IMR-90 (cell line): ENCODE measurements around the gene PIK3CB. TPM values are rescaled to one million over a fixed set of nuclear protein-coding genes. Genes with fewer than 3 reads are reported as not detected.

Experiments
- ATAC-seq: fragments of 200-7000 bp; cut with Tn5 transposase; 2 replicates; pipeline ENCODE4 v1.9.1; 2020; ENCODE audit warnings: low read depth, mild to moderate bottlenecking, moderate library complexity
- BruUV-seq: library from RNA; stranded (reverse); fragments of 400-500 nt; replicated peaks from 2 replicates; lab custom pipeline; 2021; lab: Mats Ljungman, UMichigan
- CTCF ChIA-PET: fragments of 300-600 bp; formaldehyde crosslinking; extraction: SDS; loops from one replicate; lab custom pipeline; 2021; ENCODE audit warnings: antibody characterized with exemption; lab: Yijun Ruan, JAX
- POLR2A ChIA-PET: fragments of 300-600 bp; sonication (Branson Sonifier 250); formaldehyde crosslinking; loops from one replicate; lab custom pipeline; 2022; ENCODE audit warnings: antibody characterized with exemption; ENCODE audit not compliant: unreplicated experiment; lab: Charles Lee
- DNase-seq: peaks from one replicate; pipeline ENCODE4 v3.0.0; 2013
- H2AFZ ChIP-seq: replicated peaks from 2 replicates; pipeline ENCODE3; 2013; ENCODE audit warnings: low read length, mild to moderate bottlenecking; ENCODE audit not compliant: poor library complexity
- H2AK5ac ChIP-seq: 2 replicates; pipeline ENCODE4 v1.6.1; 2013; ENCODE audit warnings: low read depth, low read length, inconsistent platforms
- H2AK9ac ChIP-seq: replicated peaks from 2 replicates; pipeline ENCODE3; 2013; ENCODE audit warnings: mild to moderate bottlenecking, low read depth, low read length, moderate library complexity; ENCODE audit not compliant: poor library complexity
- H2BK120ac ChIP-seq: 2 replicates; pipeline ENCODE4 v1.6.1; 2013; ENCODE audit warnings: low read depth, low read length, inconsistent platforms
- H2BK15ac ChIP-seq: 3 replicates; pipeline ENCODE4 v1.6.1; 2013; ENCODE audit warnings: low read depth, low read length, inconsistent platforms
- H2BK20ac ChIP-seq: 2 replicates; pipeline ENCODE4 v1.6.1; 2013; ENCODE audit warnings: low read depth, mild to moderate bottlenecking, inconsistent platforms, low read length, moderate library complexity
- H2BK5ac ChIP-seq: 2 replicates; pipeline ENCODE4 v1.6.1; 2013; ENCODE audit warnings: mild to moderate bottlenecking, low read depth, low read length, inconsistent platforms; ENCODE audit not compliant: poor library complexity, severe bottlenecking
- H3K14ac ChIP-seq: replicated peaks from 2 replicates; pipeline ENCODE4 v1.6.1; 2013; ENCODE audit warnings: low read depth, low read length, inconsistent platforms
- H3K18ac ChIP-seq: 2 replicates; pipeline ENCODE4 v1.6.1; 2013; ENCODE audit warnings: low read depth, low read length, control low read depth
- H3K23ac ChIP-seq: 2 replicates; pipeline ENCODE4 v1.6.1; 2013; ENCODE audit warnings: low read depth, low read length, inconsistent platforms
- H3K27ac ChIP-seq: 2 replicates; pipeline ENCODE4 v1.5.1; 2013; ENCODE audit warnings: mild to moderate bottlenecking, control low read depth, low read length; ENCODE audit not compliant: insufficient read depth
- H3K27me3 ChIP-seq: 2 replicates; pipeline ENCODE4 v1.6.1; 2013; ENCODE audit warnings: low read length; ENCODE audit not compliant: control insufficient read depth, insufficient read depth
- H3K36me3 ChIP-seq: 2 replicates; pipeline ENCODE4 v1.6.1; 2013; ENCODE audit warnings: low read length, mixed read lengths; ENCODE audit not compliant: control insufficient read depth, insufficient read depth
- H3K4ac ChIP-seq: 2 replicates; pipeline ENCODE4 v1.6.1; 2013; ENCODE audit warnings: low read depth, low read length, inconsistent platforms
- H3K4me1 ChIP-seq: 2 replicates; pipeline ENCODE4 v1.6.1; 2013; ENCODE audit warnings: low read length, mixed read lengths; ENCODE audit not compliant: control insufficient read depth, insufficient read depth
- H3K4me2 ChIP-seq: 2 replicates; pipeline ENCODE4 v1.6.1; 2013; ENCODE audit warnings: low read depth, mild to moderate bottlenecking, control low read depth, low read length, moderate library complexity
- H3K4me3 ChIP-seq: 2 replicates; pipeline ENCODE4 v1.5.1; 2013; ENCODE audit warnings: low read depth, mild to moderate bottlenecking, control low read depth, low read length, moderate library complexity; ENCODE audit not compliant: insufficient read depth
- H3K56ac ChIP-seq: 2 replicates; pipeline ENCODE4 v1.6.1; 2013; ENCODE audit warnings: low read length, inconsistent platforms; ENCODE audit not compliant: insufficient read depth; ENCODE audit errors: extremely low read depth
- H3K79me1 ChIP-seq, 2 experiments: 2 replicates each; pipeline ENCODE4 v1.6.1; 2013; ENCODE audit warnings: low read length in 2 of 2, inconsistent platforms in 1 of 2, low read depth in 1 of 2
- H3K9ac ChIP-seq: 2 replicates; pipeline ENCODE4 v1.6.1; 2013; ENCODE audit warnings: low read depth, low read length, control low read depth
- H3K9me1 ChIP-seq: 2 replicates; pipeline ENCODE4 v1.6.1; 2013; ENCODE audit warnings: low read length, inconsistent platforms; ENCODE audit not compliant: insufficient read depth
- H3K9me3 ChIP-seq: 2 replicates; pipeline ENCODE4 v1.6.1; 2013; ENCODE audit warnings: low read length; ENCODE audit not compliant: control insufficient read depth, insufficient read depth
- H4K20me1 ChIP-seq: 2 replicates; pipeline ENCODE4 v1.6.1; 2013; ENCODE audit warnings: low read length, inconsistent platforms; ENCODE audit not compliant: insufficient read depth
- H4K5ac ChIP-seq: 2 replicates; pipeline ENCODE4 v1.6.1; 2013; ENCODE audit warnings: mild to moderate bottlenecking, low read depth, low read length, control low read depth
- H4K8ac ChIP-seq, 2 experiments: 2 replicates each; pipeline ENCODE4 v1.6.1; 2013; ENCODE audit warnings: low read depth in 2 of 2, low read length in 2 of 2, control low read depth in 1 of 2, inconsistent platforms in 1 of 2
- H4K91ac ChIP-seq: 2 replicates; pipeline ENCODE4 v1.6.1; 2013; ENCODE audit warnings: low read depth, low read length, inconsistent platforms; ENCODE audit not compliant: insufficient read depth
- CEBPB ChIP-seq: IDR thresholded peaks from 2 replicates; pipeline ENCODE4 v1.6.1; 2012; ENCODE audit warnings: low read depth, low read length, improper control_type of control experiment
- FOS ChIP-seq: fragments of 150-350 bp; IDR thresholded peaks from 2 replicates; pipeline ENCODE4 v1.6.1; 2016; ENCODE audit warnings: low read depth, low read length
- NFE2L2 ChIP-seq: fragments of 150-350 bp; IDR thresholded peaks from 2 replicates; pipeline ENCODE4 v1.6.1; 2016; ENCODE audit warnings: low read depth, mild to moderate bottlenecking, low read length
- RFX5 ChIP-seq: IDR thresholded peaks from 2 replicates; pipeline ENCODE4 v1.8.0; 2012; ENCODE audit warnings: low read depth, mild to moderate bottlenecking, low read length, moderate library complexity
- WGBS, 2 experiments: methylation state at CpG; one replicate each; pipeline versions ENCODE4 v1.1.5 to v1.1.7; 2013; ENCODE audit warnings: missing lambda C conversion rate in 2 of 2; ENCODE audit not compliant: insufficient read length in 1 of 2; ENCODE audit errors: extremely low coverage in 2 of 2; 5-methylcytosine and 5-hydroxymethylcytosine counted together
- dilution Hi-C: fragments of 300-500 bp; cut with HindIII; formaldehyde crosslinking; loops from one replicate; pipeline ENCODE4 v1.14.3; 2018; ENCODE audit warnings: low sequenced_read_pairs; ENCODE audit not compliant: unreplicated experiment
- in situ Hi-C: fragments of 300-500 bp; cut with MboI; formaldehyde crosslinking; loops from 3 replicates; pipeline ENCODE4 v1.14.3; 2019; ENCODE audit warnings: low sequenced_read_pairs, inconsistent platforms, mixed read lengths
- intact Hi-C: fragments of 100-400 bp; cut with micrococcal nuclease; formaldehyde crosslinking; loops from 2 replicates; pipeline ENCODE4 v1.10.0; 2022
- polyA plus RNA-seq, 3 experiments: library from polyadenylated mRNA; depleted of rRNA; stranded (reverse); fragments of >200 nt; gene quantifications; 2 replicates each; pipeline ENCODE4 v1.2.3, GENCODE V29; 2012; ENCODE audit warnings: low replicate concordance in 1 of 3
- total RNA-seq: library from RNA; depleted of rRNA; stranded (reverse); fragments of >200 nt; gene quantifications from 2 replicates; pipeline ENCODE4 v1.2.3, GENCODE V29; 2012
- TF ChIP-seq, protein P1 (sequence below): conservative IDR thresholded peaks from 2 replicates; pipeline ENCODE4 v1.5.1; 2012; ENCODE audit warnings: mild to moderate bottlenecking, low read depth, low read length, improper control_type of control experiment
- TF ChIP-seq, protein P2 (sequence below): fragments of 150-350 bp; IDR thresholded peaks from 2 replicates; pipeline ENCODE4 v1.6.1; 2017; ENCODE audit warnings: mild to moderate bottlenecking, antibody characterized with exemption, low read length, low read depth

Gene PIK3CB
- total and polyA plus RNA-seq, 2 of the 4 experiments (the other 2 are of a cell fraction) = 6.3 to 6.8 TPM

DNA sequence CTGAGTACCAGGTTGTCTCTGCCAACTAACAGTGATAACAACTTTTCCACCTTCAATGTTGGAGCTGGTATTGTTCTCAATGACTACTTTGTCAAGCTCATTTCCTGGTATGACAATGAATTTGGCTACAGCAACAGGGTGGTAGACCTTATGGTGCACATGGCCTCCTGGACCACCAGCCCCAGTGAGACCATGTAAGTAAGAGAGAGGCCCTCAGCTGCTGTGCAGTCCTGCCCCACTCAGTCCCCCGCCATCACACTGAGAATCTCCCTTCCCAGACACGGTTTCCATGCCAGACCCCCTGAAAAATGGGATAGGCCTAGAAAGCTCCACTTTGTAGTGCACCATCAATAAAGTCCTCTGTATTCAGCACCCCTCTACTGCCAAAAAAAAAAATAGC lies 56.1 kb downstream of the PIK3CB start:
- Histone ChIP-seq H3K18ac (no peak overlapping the region), H2AFZ (no peak overlapping the region), H3K9ac (no peak overlapping the region), H3K36me3 (no peaks in the 10 kb centered on the region), H2BK20ac (no peak overlapping the region), H4K20me1 (peaks cover 4% of the 10 kb centered on the region; the same call in 1 of the 2 replicates), H3K4me1 (peaks cover 10% of the 10 kb centered on the region), H3K79me1 (peaks cover 34 to 59% of the 10 kb centered on the region in 2 experiments), H3K56ac (no peak overlapping the region), H3K27me3 (no peaks in the 10 kb centered on the region), H3K4me2 (no peak overlapping the region), H3K9me1 (peaks cover 10% of the 10 kb centered on the region), H3K9me3 (no peaks in the 10 kb centered on the region), H3K27ac (no peak overlapping the region), H4K91ac (no peak overlapping the region), H2BK120ac (no peak overlapping the region), H4K5ac (no peak overlapping the region), H3K14ac (no peak overlapping the region), H3K4ac (no peak overlapping the region), H2BK15ac (no peak overlapping the region), H2BK5ac (no peak overlapping the region), H3K23ac (no peak overlapping the region), H2AK5ac (no peak overlapping the region), H4K8ac (no peak overlapping the region), H2AK9ac (peak overlapping the region; percentile 33), H3K4me3 (no peak overlapping the region)
- no peak for ATAC-seq
- no peak for DNase-seq
- no CpG with 5 or more reads among the region's 2 CpGs for WGBS, 2 experiments
- in situ Hi-C loops (no loop called here), dilution Hi-C loops (no loop called here), intact Hi-C loops (no loop called here)
- ChIA-PET CTCF (no interaction called here), POLR2A (no interaction called here)
- no TSS peak for BruUV-seq
- TF ChIP-seq CEBPB (no peak), NFE2L2 (no peak), FOS (no peak), RFX5 (no peak)
- TF ChIP-seq, protein P1, sequence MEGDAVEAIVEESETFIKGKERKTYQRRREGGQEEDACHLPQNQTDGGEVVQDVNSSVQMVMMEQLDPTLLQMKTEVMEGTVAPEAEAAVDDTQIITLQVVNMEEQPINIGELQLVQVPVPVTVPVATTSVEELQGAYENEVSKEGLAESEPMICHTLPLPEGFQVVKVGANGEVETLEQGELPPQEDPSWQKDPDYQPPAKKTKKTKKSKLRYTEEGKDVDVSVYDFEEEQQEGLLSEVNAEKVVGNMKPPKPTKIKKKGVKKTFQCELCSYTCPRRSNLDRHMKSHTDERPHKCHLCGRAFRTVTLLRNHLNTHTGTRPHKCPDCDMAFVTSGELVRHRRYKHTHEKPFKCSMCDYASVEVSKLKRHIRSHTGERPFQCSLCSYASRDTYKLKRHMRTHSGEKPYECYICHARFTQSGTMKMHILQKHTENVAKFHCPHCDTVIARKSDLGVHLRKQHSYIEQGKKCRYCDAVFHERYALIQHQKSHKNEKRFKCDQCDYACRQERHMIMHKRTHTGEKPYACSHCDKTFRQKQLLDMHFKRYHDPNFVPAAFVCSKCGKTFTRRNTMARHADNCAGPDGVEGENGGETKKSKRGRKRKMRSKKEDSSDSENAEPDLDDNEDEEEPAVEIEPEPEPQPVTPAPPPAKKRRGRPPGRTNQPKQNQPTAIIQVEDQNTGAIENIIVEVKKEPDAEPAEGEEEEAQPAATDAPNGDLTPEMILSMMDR = no peak
- TF ChIP-seq, protein P2, sequence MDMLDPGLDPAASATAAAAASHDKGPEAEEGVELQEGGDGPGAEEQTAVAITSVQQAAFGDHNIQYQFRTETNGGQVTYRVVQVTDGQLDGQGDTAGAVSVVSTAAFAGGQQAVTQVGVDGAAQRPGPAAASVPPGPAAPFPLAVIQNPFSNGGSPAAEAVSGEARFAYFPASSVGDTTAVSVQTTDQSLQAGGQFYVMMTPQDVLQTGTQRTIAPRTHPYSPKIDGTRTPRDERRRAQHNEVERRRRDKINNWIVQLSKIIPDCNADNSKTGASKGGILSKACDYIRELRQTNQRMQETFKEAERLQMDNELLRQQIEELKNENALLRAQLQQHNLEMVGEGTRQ = no peak
